Measurements from ENCODE around the gene ZBTB24.

GRCh38 chr6:109434456-109434855 lies 48.6 kb downstream of the ZBTB24 start:
- TF ChIP-seq CTCF (conservative IDR thresholded peaks at IDR 0.05 in 1 of 2, IDR thresholded peaks at IDR 0.05 in 1 of 2; ENCODE audit: low read depth in 1 of 2, low read length in 2 of 2) (no peak), EZH2 (IDR thresholded peaks at IDR 0.05; ENCODE audit: low read length, missing control alignments) (no peak)
